Thymus (tissue), 11 donors: ENCODE data around the gene ABCA2. TPM values are rescaled to one million over a fixed set of nuclear protein-coding genes. Genes with fewer than 3 reads are reported as not detected.

Source experiments
- DNase-seq, 9 donors: peaks; one replicate each; pipeline ENCODE4 v3.0.0-alpha.2; 2013; ENCODE audit warnings: low spot score in 9 of 9, low read depth in 6 of 9, missing footprints in 1 of 9
- H3K27ac ChIP-seq, 2 donors: one replicate each; pipeline ENCODE4 v1.5.1; 2013; ENCODE audit warnings: control low read depth in 1 of 2, low read depth in 1 of 2, low read length in 1 of 2, mild to moderate bottlenecking in 1 of 2, moderate library complexity in 1 of 2
- H3K27me3 ChIP-seq, 2 donors: one replicate each; pipeline ENCODE4 v1.5.1; 2013; ENCODE audit warnings: low read length in 1 of 2; ENCODE audit not compliant: control insufficient read depth in 2 of 2, insufficient read depth in 1 of 2
- H3K36me3 ChIP-seq, 2 donors: one replicate each; pipeline ENCODE4 v1.5.1; 2013; ENCODE audit warnings: low read length in 1 of 2, mild to moderate bottlenecking in 1 of 2, moderate library complexity in 1 of 2; ENCODE audit not compliant: control insufficient read depth in 2 of 2, insufficient read depth in 2 of 2
- H3K4me1 ChIP-seq, 2 donors: one replicate each; pipeline ENCODE4 v1.5.1; 2013; ENCODE audit warnings: low read length in 2 of 2; ENCODE audit not compliant: control insufficient read depth in 2 of 2, insufficient read depth in 2 of 2
- H3K4me3 ChIP-seq, 2 donors: one replicate each; pipeline ENCODE4 v1.5.1; 2013; ENCODE audit warnings: low read length in 2 of 2, control low read depth in 1 of 2, mild to moderate bottlenecking in 1 of 2
- H3K9me3 ChIP-seq, 2 donors: one replicate each; pipeline ENCODE4 v1.5.1; 2013; ENCODE audit warnings: low read length in 1 of 2, mild to moderate bottlenecking in 1 of 2; ENCODE audit not compliant: control insufficient read depth in 2 of 2, insufficient read depth in 1 of 2
- WGBS: extraction: QIAGEN DNeasy Blood & Tissue Kit; methylation state at CpG from one replicate; pipeline ENCODE4 v1.1.7; 2013; 5-methylcytosine and 5-hydroxymethylcytosine counted together
- polyA plus RNA-seq: library from polyadenylated mRNA; stranded (reverse); fragments of 200-250 nt; gene quantifications from one replicate; pipeline ENCODE4 v1.2.3, GENCODE V29; 2013
- total RNA-seq: library from RNA; stranded (reverse); fragments of 120-200 nt; gene quantifications from one replicate; pipeline ENCODE4 v1.2.4, GENCODE V29; 2013
- donor health status: healthy.

ABCA2 gene
- total and polyA plus RNA-seq, 2 donors = 4.2 to 37.3 TPM

DNA sequence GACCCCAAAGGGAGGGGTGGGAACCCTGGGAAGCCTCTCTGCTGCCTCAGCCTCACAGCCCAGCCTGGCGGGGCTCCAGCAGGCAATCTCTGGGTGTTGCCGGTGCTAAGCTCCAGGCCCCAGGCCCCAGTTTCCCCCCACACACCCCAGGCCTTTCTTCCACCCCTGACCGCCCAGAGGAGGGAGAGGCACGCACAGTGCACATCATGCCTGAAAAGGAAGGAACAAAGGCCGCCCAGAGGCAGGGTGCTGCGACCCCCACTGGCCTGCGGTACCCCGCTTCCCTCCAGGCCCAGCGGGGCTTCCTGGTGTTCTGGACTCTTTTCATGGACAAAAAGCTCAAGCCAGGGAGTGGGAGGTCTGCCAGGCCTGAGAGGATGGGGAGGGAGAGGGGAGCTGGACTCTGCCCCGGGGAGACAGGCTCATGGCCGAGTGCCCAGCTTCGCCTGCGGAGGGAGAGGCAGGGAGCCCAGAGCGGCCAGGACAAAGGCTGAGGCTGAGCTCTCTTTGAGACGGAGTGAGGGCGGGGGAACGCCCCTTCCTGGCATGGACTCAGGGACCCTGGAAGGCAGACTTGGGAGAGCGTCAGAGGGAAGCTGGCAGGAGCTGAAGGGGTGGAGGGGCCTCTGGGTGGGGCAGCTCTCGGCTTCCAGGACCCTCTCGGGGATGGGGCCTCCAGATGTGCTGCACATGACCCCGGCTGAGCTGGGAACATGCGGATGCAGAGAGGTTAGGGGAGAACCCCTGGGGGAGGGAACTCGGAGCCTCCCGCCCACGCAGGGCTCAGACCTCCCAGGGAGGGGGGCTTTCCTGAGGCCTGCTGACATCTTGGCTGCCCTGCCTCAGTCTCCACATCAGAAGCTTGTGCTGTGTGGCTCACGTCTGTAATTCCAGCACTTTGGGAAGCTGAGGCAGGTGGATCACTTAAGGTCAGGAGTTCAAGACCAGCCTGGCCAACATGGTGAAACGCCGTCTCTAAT lies 27.6 kb upstream of the ABCA2 start:
- Histone ChIP-seq H3K36me3 (no peaks in the 10 kb centered on the region), H3K4me3 (no peak overlapping the region), H3K9me3 (no peaks in the 10 kb centered on the region), H3K4me1 (peaks cover 0 to 9% of the 10 kb centered on the region in 2 donors), H3K27me3 (peaks cover 44 to 73% of the 10 kb centered on the region in 2 donors), H3K27ac (no peak overlapping the region)
- 86% methylated on average over 28 of the region's 28 CpGs for WGBS
- DNase-seq = no peak

DNA sequence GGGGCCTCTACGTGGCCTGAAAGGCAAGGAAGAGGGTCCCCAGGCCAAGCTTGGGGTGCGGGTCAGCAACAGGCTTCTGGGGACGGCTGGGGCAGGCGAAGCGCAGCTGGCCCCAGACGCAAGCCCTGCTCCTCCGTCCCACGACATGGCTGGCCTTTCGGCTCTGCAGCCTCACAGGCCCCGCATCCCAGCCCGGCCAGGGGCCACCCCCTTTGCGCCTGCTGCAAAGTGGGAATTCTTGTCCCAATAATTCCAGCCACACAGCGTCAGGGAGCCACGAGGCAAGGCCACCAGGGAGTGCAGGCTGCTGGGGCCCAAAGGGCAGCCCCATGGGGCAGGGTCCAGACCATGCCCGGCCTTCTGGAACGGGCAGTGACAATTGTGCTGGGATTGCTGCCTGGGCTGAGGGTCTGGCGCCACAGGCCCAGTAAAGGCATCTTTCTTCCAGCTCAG lies 26.9 kb upstream of the ABCA2 start:
- peaks cover 49 to 80% of the 10 kb centered on the region in 2 donors for H3K27me3 ChIP-seq
- H3K9me3 ChIP-seq = peaks cover under 1 to 2% of the 10 kb centered on the region in 2 donors
- no peak overlapping the region for H3K4me3 ChIP-seq
- no peaks in the 10 kb centered on the region for H3K36me3 ChIP-seq
- no peak for DNase-seq
- H3K4me1 ChIP-seq = peaks cover 0 to 9% of the 10 kb centered on the region in 2 donors
- no peak overlapping the region for H3K27ac ChIP-seq
- 95% methylated on average over 17 of the region's 17 CpGs for WGBS

DNA sequence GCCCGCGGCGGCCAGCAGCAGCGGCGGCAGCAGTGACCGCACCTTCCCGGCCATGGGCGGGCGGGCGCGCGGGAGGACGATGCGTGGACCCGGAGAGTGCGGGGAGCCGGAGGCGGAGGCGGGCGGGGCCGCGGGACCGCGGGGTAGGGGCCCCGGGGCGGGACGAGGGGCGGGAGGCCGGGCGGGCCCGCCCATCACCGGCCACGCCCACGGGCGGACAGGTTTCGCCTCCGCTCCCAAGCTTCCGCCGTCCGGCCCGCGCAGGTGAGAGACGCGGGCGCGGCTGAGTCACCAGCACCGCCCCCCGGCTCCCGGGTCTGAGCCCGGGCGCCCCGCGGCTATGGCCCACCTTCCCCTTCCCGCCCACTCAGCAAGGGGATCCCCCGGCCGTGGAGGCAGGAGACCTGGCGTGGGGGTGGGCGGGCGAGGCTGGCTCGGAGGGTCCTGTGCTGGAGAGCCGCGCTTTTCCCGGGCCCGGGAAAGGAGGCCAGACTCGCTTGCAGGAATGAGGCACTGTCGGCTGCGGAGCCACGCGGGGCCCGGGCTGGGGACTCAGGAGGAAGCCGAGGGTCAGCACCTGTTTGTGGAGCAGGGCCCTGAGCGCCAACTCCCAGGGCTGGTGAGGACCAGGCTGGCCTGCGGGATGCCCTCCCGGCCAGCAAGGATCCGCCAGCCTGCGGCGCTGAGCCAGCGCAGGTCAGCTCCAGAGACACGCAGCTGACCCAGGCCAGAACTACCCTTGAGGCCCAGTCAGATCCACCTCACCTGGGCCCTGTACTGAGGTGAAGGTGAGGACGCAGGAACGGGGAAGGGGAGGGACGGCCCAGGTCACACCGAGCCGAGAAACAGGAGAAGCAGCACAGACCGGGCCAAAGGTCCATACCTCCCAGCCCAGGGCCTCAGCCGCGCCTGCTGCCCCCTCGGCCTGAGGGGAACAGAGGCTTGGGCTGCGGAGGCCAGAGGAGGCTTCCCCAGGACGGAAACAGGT lies 26.2 kb upstream of the ABCA2 start, which contains the start of gene ENTPD2:
Gene ENTPD2 (minus strand): TSS at position 118 of the 988 bp plus-strand sequence. CDS start 64 bp downstream, at position 54.
- Histone ChIP-seq H3K9me3 (peaks cover 2 to 8% of the 10 kb centered on the region in 2 donors), H3K4me3 (peak within 1 kb of the TSS in 1 of 2 donors; percentile 33), H3K27me3 (peaks cover 55 to 87% of the 10 kb centered on the region in 2 donors), H3K36me3 (no peaks in the 10 kb centered on the region), H3K4me1 (peaks cover 0 to 9% of the 10 kb centered on the region in 2 donors), H3K27ac (no peak within 1 kb of the TSS)
- 22% methylated on average over 90 of the region's 90 CpGs for WGBS
- no peak for DNase-seq

DNA sequence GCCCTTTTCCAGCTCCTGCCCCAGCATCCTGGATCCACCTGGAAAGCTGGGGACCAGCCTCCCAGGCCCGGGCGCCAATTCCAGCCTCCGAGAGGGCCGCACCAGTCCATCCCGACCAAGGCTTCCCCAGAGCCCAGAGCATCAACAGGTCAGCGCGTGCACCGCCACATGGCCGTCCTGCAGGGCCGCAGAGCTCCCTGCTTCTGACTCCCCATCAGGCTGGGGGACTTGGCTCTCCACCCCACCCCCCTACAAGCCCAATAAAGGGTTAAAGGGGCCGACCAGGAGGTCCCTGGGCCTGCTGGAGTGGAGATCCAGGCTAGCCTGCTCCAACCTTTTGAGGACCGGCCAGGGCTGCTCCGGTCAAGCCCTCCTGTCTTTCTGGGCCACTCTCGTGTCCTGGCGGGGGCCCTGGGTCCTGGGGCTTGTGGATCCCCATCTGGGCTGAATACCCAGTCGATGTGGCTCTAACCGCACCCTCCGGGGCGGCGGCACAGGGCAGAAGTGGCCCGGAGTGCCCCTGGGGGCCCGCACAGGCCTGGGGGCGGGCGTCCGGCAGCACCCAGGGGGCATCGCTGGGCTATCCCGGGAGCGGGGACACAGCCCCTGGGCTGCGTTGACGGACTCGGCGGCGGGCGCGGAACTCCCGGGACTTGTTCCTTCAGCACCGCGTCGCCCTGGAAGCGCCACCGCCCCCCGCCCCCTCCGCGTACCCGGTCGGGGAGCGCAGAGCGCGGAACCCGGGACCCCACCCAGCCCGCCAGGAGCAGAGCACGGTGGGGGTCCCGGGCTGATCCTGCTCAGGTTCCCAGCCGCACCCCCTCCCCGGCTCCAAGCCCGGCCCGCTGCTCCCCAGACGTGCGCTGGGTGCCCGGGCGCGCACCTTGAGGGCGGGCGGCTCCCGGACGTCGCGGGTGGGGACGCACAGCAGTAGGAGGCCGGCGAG lies 25.2 kb upstream of the ABCA2 start:
- H3K27ac ChIP-seq = no peak overlapping the region
- peaks cover 63 to 90% of the 10 kb centered on the region in 2 donors for H3K27me3 ChIP-seq
- H3K9me3 ChIP-seq = peaks cover 2 to 8% of the 10 kb centered on the region in 2 donors
- peak overlapping the region in 1 of 2 donors; percentile 33 for H3K4me3 ChIP-seq
- DNase-seq = no peak
- WGBS = 13% methylated on average over 71 of the region's 71 CpGs
- H3K4me1 ChIP-seq = peaks cover 0 to 9% of the 10 kb centered on the region in 2 donors
- H3K36me3 ChIP-seq = no peaks in the 10 kb centered on the region

DNA sequence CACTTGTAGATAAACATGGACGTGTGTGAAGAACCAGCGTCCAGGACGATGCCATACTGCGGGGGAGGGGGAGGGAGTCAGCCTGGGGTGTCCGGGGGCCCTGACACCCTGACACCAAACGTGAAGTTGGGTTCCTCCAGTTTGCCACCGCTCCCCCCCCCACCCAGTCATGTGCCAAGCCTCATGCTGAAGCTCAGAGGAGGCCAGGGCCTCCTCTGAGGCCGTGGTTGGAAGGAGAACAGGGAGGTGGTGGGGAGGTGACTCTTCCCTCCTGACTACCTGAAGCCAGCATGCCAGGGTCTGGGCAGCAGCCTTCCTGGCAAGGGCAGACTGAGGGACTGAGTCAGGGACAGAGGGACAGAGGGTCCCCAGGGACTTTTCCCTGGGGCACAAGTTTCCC lies 24.3 kb upstream of the ABCA2 start:
- peaks cover 0 to 9% of the 10 kb centered on the region in 2 donors for H3K4me1 ChIP-seq
- H3K27ac ChIP-seq = no peak overlapping the region
- peaks cover 72 to 93% of the 10 kb centered on the region in 2 donors for H3K27me3 ChIP-seq
- 88% methylated on average over 8 of the region's 8 CpGs for WGBS
- H3K4me3 ChIP-seq = no peak overlapping the region
- DNase-seq = no peak
- H3K36me3 ChIP-seq = no peaks in the 10 kb centered on the region
- peaks cover 2 to 8% of the 10 kb centered on the region in 2 donors for H3K9me3 ChIP-seq

DNA sequence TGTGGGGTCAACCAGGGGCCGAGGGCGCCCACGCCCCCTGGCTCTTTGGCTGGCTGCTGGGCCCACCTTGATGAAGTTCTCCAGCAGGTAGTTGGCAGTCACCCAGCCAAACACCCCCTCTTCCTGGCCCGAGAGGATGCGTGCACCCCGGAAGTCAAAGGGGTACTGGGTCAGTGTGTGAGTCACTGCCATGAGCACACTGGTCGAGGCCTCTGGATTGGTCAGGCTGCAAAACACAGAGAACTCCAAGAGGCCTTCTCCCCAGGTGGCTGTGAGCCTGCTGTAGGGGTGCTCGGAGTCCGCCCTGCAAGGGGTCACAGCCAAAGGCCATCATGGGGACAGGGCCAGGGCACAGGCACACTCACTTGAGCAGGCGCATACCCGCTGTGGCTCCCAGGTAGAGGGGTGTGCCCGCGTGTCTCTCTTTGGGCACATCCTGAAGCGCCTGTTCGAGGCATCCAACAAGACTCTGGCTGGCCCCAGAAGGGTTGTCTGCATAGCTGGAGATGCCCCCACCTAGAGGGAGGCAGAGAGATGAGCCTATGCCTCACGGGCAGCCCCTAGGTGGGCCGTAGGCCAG lies 23.2 kb upstream of the ABCA2 start:
- Histone ChIP-seq H3K9me3 (peaks cover 2 to 8% of the 10 kb centered on the region in 2 donors), H3K27me3 (peaks cover 82 to 97% of the 10 kb centered on the region in 2 donors), H3K27ac (no peak overlapping the region), H3K4me1 (peaks cover 0 to 13% of the 10 kb centered on the region in 2 donors), H3K4me3 (no peak overlapping the region), H3K36me3 (no peaks in the 10 kb centered on the region)
- WGBS = 95% methylated on average over 17 of the region's 17 CpGs
- DNase-seq = no peak

DNA sequence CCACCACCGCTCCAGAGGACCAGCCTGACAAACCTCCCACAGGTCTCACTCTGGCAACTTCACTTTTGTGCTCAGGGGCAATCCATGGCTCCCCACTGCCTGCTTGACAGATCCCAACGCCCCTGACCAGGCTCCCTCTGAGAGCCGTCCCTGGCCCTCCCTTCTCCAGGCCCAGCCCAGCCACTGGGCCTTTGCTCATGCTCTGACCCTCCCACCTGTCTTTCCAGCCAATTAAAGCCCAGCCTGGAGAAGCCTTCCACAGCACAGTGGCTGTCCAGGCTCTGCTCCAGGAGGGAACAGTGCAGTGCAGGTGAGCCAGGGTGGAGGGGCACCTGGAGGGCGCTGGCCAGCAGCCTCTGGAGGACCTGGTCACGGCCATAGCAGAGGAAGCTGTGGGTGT lies 22.5 kb upstream of the ABCA2 start:
- H3K36me3 ChIP-seq = no peaks in the 10 kb centered on the region
- DNase-seq = no peak
- H3K9me3 ChIP-seq = peaks cover 2 to 8% of the 10 kb centered on the region in 2 donors
- WGBS = 93% methylated on average over 5 of the region's 5 CpGs
- no peak overlapping the region for H3K27ac ChIP-seq
- peaks cover 0 to 16% of the 10 kb centered on the region in 2 donors for H3K4me1 ChIP-seq
- H3K4me3 ChIP-seq = no peak overlapping the region
- H3K27me3 ChIP-seq = peaks cover 87 to 96% of the 10 kb centered on the region in 2 donors
